CD4-positive, alpha-beta T cell treated with Interleukin-6 for 4 hours (primary cell): ENCODE data around the gene DUSP22.

Experiments used
- DNase-seq: peaks from one replicate; pipeline ENCODE4 v3.0.0-alpha.2; 2020; ENCODE audit warnings: mixed read lengths

DUSP22 gene

GRCh38 chr6:311679-312220 is 19.5 kb downstream of the DUSP22 start:
- no peak for DNase-seq

- no peak for DNase-seq
Measured at GRCh38 chr6:313087-313486, 20.8 kb downstream of the DUSP22 start.

- DNase-seq = no peak
Measured at GRCh38 chr6:313917-314316, 21.6 kb downstream of the DUSP22 start.

- DNase-seq = no peak
Measured at GRCh38 chr6:314377-314776, 22.1 kb downstream of the DUSP22 start.

GRCh38 chr6:315226-315625 is 22.9 kb downstream of the DUSP22 start:
- DNase-seq = no peak

- DNase-seq = no peak
Measured at GRCh38 chr6:315921-316752, 23.9 kb downstream of the DUSP22 start.

GRCh38 chr6:316753-317038 is 24.4 kb downstream of the DUSP22 start:
- no peak for DNase-seq

- DNase-seq = no peak
Measured at GRCh38 chr6:317060-317447, 24.8 kb downstream of the DUSP22 start.

GRCh38 chr6:317448-318144 is 25.3 kb downstream of the DUSP22 start:
- DNase-seq = no peak

GRCh38 chr6:318243-318890 is 26.1 kb downstream of the DUSP22 start:
- DNase-seq = no peak

GRCh38 chr6:319177-320131 is 27.2 kb downstream of the DUSP22 start:
- DNase-seq = no peak

- no peak for DNase-seq
Measured at GRCh38 chr6:320351-321157, 28.3 kb downstream of the DUSP22 start.

GRCh38 chr6:321158-321438 is 28.8 kb downstream of the DUSP22 start:
- no peak for DNase-seq

GRCh38 chr6:321536-322258 is 29.4 kb downstream of the DUSP22 start:
- no peak for DNase-seq

- DNase-seq = no peak
Measured at GRCh38 chr6:322259-322930, 30.1 kb downstream of the DUSP22 start.

GRCh38 chr6:322940-323729 is 30.8 kb downstream of the DUSP22 start:
- DNase-seq = no peak

GRCh38 chr6:323730-324088 is 31.4 kb downstream of the DUSP22 start:
- no peak for DNase-seq

- DNase-seq = no peak
Measured at GRCh38 chr6:324116-324728, 31.9 kb downstream of the DUSP22 start.

- no peak for DNase-seq
Measured at GRCh38 chr6:324729-325125, 32.4 kb downstream of the DUSP22 start.
